NCI-H2107 treated with DMSO at 0.1 percent for 48 hours (cell line): Measurements from ENCODE around the gene RAB23.

Source experiments
- DNase-seq: peaks from one replicate; lab custom pipeline; 2025; ENCODE audit not compliant: unreplicated experiment; lab: John Stamatoyannopoulos, UW

RAB23 gene

DNA sequence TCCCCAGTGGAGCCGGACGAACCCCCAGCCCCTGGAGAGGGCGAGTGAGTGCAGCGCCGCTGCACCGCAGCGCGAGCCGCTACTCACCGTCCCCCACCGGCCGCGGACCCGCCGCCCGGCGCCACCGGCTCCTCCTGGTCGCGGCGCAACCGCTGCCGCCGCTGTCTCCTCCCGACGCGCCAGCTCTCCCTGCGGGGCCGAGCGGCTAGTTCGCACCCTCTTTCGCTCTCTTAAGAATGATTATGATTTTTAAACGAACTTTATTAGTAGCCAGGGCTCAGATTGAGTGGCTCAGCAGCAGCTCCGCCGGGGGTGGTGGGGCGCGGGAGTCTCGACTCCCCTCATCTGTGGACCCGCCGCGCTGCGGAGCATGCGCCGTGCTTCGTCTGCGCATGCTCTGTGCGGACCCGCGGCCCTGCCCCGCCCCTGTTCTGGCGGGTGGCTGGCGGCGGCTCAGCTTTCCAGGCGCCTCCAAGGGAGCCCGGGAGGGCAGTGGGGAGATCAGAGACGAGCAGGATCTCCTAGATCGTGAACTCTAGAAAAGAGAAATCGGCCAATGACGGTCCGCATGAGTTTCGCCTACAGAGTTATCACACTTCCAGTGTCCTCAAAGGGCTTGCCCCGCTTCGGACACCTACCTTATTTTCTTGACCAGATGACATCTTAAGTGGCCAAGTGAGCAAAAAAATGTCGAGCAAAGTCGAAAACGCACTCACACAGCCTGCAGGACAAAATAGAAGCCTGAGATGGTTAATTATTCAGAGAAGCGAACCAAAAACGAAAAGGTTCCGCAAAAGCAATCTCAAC is at the start of gene RAB23:
TSS of gene RAB23 (minus strand) at position 372 of the 807 bp plus-strand sequence. CDS start 11,927 bp downstream, outside the sequence.
- DNase-seq: peak; percentile 5

DNA sequence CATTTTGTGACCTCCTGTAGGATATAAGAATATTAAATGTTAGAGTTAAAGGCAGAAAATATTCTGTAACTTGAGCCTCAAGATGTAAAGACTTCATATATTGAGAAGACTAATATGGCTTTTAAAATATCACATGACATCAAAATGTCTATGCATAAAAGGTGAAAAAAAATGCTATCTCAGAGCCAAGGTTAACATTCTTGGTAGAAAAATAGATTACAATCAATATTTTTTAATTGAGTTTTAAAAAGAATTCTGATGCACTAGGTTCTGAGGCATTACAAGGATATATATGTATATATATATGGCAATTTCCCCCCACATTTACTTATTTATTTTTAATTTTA is 46.2 kb upstream of the RAB23 start:
- no peak for DNase-seq

DNA sequence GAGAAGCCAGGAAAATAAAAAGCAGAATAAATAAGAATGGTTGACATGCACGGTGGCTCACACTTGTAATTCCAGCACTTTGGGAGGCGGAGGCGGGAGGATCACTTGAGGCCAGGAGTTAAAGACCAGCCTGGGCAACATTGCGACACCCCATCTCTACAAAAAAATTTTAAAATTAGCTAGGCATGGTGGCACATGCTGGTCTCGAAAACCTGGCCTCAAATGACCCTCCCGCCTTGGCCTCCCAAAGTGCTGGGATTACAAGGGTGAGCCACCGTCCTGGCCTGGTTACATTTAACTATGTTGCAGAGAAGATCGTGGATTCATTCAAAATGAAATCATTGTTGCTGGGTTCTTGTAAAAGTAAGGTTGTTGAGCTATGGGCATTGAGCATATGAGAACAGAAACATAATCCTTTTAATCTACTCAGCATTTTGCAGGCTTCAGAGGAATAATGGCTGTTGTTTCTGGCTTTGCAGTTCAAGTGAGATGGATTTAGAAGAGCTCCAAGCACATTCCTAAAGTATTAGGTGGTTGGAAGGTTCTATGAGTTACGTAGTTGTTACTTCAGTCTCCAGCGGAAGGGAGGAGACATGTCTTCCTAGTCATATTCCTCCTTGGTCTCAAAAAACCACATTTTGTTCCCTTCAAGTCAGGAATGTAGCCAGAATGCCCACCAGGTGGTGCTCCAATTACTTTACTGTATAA is 45.6 kb upstream of the RAB23 start:
- DNase-seq: peak; percentile 0

DNA sequence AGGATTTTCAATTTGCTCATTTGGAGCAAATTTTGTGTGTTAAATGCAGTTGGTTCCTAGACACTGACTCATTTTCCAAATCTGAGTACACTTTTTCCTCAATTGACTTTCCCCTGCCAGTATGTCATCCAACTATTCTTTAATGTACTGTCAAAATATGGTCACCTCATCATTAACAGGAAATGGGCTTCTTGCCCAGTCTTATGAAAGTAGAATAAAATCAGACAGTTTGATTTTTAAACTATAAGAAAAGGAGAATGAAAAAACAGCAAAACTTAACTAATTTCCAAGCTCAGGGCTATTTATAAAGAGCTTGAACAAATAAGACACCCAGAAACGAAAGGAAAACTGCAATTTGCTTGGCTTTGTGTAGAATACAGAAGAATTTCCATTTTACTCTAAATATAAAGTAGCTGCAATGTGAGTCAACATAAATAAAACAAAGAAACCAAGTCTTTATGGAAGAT is 43.7 kb upstream of the RAB23 start:
- no peak for DNase-seq

DNA sequence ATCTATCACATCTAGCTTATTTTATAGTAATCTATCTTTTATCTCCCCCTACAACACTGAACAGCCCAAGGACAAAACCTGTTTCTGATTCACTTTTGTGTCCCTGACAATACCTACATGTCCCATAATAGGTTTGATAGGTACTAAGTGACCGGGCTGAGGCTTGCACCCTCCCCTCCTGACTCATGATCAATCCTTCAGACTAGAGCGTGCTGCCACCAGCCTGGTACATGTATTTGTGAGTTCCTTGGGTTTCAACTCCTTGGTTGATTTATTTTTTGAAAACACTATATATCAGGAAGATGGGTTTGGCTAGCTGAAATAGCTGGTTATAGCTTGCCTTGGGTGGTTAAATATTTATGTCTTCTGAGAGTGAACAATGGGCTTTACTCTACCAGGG is 41.6 kb upstream of the RAB23 start:
- no peak for DNase-seq

DNA sequence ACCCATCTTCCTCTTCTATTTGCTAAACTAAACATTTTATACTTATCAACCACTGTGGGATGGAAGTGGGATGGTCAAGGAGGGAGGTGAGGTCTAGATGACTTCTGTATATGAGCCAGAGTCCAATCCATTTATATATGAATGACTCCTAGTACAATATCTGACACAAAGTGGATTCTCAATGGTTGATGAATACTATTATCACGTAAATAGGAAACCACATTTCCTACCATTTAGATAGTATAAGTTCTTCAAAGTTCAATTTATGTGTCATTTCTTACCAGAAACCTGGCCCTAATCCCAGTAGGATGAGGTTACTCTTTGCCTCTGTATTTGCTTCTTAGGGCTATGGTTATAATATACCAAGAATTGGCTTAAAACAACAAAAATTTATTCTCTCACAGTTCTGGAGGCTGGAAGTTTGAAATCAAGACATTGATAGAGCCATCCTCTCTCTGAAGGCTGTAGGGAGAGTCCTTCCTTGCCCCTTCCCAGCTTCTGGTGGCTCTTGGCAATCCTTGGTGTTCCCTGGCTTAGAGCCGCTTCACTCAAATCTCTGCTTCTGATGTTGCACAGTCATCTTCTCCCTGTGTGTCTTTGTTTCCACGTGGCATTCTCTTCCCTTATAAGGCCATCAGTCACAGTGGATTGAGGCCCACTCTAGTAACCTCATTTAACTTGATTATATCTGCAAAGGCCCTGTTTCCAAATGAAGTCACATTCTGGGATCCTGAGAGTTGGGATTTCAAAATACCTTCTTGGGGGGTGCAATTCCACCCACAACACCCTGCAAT is 41.0 kb upstream of the RAB23 start:
- DNase-seq: no peak

DNA sequence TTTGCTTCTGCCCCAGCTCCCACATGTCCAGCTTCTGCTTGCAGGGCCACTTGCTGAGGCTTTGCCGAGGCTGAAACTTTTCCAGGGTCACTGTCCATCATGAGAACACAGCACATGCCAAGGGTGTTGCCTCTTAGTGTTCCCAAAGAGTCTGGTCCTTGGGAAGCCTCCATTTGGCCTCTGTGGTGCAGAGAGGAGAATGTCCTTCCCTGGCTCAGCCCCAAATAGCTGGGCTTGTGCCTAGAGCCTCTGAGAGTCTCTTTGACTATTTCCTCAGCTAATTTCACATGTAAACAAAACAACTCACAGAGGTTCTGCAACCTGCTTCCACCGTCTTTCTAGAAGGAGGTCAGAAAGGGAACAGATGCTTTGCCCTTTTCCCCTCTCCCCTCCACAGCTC is 40.4 kb upstream of the RAB23 start:
- no peak for DNase-seq

DNA sequence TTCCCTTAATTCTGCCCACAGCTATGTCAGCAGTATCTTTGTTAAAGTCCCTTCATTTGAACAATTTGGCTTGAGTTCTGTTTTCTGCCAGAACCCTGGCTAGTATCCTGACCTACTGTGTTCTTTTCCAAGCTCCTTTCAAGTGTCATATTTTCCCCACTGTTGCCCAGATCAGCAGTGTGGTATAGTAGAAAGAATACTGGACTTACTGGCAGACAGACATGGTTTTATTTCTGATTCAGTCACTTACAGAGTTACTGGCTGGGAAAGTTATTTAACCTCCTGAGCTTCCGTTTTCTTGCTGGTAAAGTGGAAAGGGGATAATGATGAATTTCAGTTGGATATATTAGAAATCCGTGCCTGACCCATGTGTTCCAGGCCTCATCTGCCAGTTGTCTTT is 39.8 kb upstream of the RAB23 start:
- no peak for DNase-seq

DNA sequence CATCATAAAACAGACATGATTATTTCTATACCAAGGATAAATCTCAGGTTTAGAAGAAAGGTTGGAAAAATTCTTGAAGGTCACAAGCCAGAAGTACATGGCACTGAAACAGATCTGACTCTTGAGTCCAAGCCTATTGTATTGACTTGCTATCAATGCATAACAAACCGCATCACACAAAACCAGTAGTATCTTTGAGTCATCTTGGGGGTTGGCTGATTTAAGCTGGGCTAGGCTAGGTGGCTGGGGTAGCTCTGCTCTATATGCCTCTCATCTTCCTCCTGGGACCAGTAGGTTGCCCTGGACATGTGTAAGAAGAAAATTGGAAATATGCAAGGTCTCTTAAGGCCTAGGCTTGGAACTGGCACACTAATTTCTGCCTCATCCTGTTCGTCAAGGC is 37.0 kb upstream of the RAB23 start:
- no peak for DNase-seq

DNA sequence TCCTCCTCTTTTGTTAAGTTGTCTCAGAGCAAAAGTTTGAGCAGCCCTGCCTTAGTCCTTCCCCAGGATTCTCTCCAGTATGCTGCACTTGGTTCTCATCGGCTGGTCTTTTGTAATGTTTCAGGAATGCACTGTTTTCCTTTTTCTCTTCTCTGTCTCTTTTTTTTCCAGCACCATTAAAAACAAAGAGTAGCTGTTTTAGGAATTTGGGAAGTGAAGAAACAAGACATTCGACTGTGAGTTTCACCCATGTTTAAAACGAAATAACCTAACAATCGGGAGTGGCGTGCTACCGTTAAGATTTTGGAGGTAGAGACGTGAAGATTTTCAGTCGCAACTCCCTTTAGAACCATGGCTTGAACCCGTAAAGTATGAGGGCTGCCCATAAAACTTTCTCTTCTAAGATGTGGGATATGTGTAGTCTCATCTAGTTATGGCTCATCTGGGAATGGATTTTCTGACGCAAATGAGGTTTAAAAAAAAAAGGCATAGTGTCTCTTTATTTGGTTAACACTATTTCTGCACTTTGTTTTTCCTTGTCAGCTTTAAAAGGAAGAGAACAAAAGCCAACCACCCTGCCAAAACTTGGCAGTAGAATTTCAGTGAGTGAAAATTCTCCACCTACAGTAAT is 35.9 kb upstream of the RAB23 start:
- DNase-seq: no peak

DNA sequence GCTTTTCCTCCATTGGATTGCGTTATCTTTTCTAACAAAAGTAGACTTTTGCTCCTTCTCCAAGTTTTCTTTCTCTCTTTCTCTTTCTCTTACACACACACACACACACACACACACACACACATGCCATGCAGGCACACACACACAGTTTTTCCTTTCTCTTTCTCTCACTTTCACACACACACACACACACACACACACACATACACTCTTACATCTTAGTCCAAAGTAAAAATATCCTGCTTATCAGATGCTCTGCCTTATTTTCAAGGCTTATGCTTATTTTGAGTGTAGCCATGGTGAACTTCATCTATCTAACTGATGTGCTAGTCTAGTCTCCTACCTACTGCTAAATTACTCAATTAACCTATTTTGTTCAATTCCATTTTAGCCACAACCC is 34.4 kb upstream of the RAB23 start:
- DNase-seq: no peak

DNA sequence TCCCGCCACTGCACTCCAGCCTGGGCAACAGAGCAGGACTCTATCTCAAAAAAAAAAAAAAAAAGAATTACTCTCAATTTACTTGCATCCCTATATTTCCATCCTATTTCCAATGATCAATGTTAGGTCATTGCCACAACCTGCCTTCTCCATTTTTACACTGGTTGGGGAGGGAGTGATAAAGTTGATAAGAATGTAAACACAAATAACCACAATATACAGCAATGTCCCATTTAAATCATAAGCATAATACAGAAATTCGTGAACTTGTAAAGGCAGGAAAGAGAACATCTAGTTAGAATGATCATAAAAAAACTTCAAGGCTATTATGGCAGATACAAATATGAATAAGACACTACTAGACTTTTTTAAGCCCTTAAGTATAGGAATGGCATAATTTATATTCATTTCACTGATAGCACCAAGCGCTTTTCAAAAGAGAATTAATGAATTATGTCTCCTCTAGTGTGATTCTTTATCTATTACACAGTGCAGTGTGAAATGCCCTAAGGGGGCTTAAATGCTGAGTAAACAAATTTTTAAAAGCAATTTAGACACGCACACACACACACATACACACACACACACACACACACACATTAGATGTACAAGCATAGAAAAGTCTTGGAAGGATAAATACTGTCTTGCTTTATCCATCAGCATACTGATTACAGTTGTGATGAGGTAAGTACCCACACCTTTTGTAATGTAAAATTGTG is 33.5 kb upstream of the RAB23 start:
- no peak for DNase-seq

DNA sequence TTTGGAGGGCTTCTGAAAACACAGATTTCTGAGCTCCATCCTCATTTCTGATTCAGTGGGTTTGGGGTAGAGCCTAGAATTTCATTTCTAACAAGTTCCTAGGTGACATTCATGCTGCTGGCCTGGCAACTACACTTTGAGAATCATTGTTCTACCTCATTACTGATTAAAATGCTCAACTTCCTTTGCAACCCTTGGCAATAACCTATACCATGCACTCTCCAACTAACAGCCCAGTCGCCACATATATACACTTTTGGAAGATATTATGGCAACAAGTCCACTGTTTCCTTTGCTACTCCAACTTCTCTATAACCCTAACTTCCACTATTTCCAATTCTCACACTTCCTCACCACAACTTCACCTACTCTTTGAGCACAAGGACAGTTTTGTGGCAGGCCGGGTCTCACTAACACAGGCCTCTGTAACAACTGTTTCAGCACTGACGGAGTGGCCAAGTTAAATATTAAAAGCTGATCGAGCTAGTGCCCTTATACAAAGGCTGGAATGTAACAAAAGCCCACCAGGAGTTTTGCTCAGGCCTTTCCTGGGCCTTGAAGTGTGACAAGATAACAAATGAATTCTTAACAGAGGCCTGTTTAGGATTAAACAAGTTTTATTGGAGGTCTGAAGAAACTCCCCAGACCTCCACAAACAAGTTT is 32.1 kb upstream of the RAB23 start:
- no peak for DNase-seq

DNA sequence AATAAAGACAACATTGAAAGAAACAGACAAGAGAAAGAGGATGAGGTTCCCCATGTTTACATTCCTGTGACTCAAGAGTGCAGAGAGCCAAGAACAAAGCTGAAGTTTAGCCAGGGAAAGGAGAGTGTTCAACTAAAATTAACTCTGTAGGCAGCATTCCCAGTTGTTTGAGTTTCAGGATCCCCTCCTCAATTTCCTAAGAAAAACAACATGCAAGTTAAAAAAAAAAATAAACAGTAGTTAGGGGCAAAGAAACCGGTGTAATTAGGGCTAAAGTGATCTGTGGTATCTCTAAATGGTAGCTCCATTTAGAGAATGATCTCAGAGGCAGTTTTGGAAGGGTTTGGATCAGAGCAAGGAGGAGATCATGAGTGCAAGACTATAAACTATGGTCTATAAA is 30.9 kb upstream of the RAB23 start:
- DNase-seq: no peak

DNA sequence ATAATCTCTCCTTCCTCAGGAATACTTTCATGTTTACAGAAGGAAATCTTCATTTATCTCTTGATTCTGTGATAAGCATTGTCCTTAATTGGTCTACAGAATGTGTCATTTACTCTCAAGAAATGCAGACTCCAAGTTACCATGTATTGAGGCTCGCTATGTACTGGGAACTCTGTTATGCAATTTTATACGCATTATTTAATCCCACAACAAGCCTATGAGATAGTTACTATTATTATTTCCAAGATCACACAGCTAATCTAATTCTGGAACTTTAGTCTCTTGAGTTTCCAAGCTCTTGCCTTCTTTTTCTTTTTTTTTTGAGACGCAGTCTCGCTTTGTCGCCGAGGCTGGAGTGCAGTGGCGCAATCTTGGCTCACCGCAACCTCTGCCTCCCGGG is 30.0 kb upstream of the RAB23 start:
- DNase-seq: no peak

DNA sequence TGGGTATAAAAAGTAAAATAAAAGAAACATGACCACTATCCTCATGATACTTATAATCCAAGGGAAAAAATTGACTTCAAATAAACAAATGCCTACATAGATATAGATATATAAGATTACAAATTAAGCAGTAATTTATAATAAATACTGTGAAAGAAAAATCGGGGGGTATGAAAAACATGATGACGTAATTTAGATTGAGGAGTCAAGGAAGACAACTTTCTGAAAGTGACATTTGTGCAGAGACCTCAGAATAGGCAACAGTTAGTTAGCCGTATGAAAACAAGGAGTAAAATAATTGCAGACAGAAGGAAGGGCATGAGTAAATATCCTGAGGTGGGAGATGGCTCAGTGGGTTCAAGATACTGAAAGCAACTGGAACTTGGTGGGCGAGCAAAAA is 28.2 kb upstream of the RAB23 start:
- no peak for DNase-seq

DNA sequence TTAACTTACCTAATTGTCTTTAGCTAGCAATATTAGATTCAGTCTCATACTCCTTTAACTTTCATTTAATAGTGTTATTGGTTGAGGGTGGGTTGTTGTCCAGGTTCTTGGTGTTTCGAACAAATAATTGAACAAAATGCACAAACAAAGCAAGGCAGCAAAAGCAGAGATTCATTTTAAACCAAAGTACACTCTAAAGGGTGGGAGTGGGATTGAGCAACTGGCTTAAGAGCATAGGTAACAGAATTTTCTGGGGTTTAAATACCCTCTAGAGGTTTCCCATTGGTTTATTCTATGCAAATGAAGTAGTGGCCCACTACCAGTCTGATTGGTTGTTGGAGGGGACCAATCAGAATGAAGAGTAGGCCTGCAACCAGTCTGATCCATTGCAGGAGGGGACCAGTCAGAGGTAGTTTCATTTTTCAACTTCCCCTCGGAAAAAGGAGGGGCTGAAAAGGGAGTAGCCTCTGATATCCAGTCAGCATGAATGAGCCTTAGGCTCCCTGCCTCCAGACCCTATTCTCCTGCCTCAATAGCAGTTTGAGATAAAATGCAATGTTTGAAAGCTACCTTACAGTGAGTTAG is 26.3 kb upstream of the RAB23 start:
- no peak for DNase-seq

DNA sequence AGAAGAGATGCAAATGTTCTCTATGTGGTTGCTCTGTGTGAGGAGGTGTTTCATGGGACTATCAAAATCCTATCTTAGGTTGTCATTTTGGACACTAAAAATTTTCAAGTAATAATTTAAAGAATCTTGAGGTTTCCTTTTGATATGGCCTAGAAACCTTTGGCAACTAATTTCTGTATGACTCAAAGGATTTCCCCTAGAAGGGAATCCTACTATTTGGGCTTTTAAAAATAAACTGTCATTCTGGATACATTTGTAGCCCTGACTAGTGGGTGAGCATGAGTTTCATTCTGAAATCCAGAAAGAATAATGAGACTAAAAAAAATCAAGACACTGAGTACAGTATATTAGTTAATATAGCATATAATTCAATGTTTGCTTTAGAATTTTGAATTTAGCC is 25.5 kb upstream of the RAB23 start:
- DNase-seq: no peak

DNA sequence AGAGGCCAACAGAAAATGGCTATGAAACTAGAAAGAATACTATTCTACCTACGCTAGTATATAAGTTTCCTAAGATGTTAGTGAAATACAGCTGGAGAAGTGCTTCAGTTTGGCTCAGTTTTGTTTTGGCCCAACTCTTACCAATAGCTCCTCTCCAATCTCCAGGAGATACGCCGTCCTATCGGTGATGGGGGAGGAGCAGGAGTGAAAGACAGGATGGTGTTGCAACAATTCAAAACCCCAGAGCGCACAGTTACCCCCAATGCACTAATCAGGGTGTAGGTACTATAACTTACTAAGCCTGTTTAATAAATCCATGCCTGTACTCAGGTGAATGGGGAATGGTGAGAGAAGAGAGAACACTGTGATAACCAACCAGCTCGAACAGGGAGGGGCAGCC is 24.2 kb upstream of the RAB23 start:
- DNase-seq: no peak

DNA sequence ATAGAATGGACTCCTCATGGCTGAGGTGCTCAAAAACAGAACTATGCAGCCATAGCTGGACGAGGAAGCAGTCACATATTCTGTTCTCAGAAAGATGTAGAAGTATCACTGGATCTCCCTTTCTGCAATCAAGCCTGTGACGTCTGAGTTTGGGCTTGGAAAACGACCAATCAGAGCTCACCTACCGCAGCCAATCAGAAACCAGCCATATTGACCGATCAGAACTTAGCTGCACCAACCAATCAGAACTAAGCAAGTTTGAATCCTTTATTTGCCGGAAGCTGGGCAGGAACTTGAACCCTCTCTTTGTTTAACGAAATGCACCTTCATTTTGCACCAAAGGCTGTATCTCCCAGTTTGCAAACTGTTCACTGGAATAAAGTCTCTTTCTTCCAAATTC is 21.8 kb upstream of the RAB23 start:
- DNase-seq: no peak
